Hypothalamus (tissue), 51 donors: ENCODE results near the gene ZNF618.

ENCODE experiments used
- DNase-seq, 51 donors: peaks; one replicate each; lab custom pipeline; 2025; lab: John Stamatoyannopoulos, UW

ZNF618 gene

DNA sequence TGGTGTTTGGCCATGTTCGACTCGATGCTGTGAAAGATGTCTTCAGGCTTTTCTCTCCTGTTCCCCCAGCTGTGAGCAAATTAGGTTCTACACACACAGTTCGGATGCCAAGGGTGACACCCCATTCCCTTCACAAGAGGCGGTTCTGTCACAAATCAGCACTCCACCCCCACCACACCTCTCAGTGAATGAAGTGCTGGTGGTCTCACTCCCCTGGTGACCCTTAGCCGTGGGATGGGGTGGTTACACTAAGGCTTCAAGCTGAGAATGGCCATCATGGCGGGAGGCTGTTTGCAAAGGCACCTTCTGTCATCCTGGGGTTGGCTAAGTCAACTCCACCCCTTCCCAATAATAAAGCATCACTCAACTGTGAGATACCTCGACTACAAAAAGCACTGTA, 175.6 kb downstream of the ZNF618 start:
- no peak for DNase-seq

GRCh38 chr9:114053246-114054005, 177.3 kb downstream of the ZNF618 start:
- no peak for DNase-seq

DNA sequence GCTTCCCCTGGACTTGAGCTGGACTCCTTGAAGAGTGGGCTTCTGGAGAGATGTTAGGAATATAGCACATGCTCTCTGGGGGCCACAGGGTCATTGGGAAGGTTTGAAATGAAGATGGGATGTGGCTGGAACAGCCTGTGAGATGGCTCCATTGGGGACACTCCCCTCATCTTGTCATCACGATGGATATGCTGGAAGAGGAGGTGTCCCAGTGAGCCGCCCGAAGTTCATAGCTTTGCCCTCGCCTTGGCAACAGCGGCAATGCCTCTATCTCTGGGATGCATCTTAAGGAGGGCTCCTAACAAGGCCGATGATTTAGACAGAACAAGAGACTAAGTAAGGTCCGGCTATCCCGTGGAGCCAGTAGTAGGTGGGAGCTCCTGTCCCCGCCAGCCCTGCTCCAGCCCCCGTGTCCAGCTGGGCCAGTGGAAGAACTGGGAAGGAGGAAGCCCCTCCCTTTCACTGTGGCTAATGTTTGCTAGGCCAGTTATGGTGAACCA, 178.1 kb downstream of the ZNF618 start:
- no peak for DNase-seq

GRCh38 chr9:114055061-114055460, 179.0 kb downstream of the ZNF618 start:
- DNase-seq: no peak

GRCh38 chr9:114055894-114056293, 179.8 kb downstream of the ZNF618 start:
- no peak for DNase-seq

DNA sequence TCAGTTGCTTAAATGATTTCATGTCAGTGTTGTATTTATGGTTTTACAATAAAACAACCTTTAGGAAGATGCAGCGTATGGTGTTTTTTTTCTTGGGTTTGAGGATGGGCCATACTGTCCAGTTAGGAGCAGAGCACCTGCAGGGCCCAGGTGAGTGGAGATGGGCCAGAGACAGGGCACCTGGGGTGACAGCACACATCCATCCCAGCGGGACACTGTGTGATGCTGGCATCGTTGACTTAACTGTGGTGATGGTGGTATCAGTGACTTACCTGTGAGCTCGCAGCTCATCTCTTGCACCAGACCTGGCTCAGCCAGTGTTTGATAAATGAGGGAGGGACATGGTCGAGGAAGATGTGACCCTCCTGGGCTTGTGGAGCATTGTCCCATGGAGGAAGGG, 180.4 kb downstream of the ZNF618 start:
- DNase-seq: no peak

DNA sequence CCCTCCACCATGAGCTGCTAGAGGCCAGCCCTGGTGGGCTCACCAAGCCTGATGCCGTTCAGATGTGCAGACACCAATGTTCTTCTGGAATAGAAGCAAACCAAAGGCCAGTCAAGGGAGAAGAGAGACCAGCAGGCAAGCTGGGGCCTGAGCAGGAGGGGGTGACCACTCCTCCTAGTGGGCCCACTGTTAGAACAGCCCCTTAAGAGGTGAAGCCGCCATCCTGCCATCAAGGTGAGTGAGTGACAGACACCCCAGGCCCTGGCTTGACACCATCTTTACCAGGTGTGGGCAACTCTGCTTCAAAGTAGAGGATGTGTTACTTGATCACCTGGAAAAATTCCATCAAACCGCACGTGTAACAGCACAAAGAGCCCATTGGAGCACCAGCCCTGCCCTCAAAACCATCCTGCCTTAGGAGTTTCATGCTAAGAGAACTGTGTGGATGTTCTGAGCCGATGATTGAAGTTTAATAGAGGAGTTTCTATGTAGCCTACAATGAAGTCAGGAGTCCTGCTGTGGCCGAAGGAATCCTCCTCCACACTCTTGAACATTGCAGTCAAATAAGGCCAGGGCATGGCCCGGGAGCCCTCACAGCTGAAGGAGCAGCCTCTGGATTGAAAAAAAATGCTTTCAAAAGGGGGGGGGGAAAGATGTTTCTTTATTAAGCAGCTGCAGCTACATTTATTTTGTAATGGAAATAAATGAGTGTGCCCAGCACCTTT, 181.2 kb downstream of the ZNF618 start:
- DNase-seq: no peak

GRCh38 chr9:114058688-114059046, 182.6 kb downstream of the ZNF618 start:
- DNase-seq: no peak

DNA sequence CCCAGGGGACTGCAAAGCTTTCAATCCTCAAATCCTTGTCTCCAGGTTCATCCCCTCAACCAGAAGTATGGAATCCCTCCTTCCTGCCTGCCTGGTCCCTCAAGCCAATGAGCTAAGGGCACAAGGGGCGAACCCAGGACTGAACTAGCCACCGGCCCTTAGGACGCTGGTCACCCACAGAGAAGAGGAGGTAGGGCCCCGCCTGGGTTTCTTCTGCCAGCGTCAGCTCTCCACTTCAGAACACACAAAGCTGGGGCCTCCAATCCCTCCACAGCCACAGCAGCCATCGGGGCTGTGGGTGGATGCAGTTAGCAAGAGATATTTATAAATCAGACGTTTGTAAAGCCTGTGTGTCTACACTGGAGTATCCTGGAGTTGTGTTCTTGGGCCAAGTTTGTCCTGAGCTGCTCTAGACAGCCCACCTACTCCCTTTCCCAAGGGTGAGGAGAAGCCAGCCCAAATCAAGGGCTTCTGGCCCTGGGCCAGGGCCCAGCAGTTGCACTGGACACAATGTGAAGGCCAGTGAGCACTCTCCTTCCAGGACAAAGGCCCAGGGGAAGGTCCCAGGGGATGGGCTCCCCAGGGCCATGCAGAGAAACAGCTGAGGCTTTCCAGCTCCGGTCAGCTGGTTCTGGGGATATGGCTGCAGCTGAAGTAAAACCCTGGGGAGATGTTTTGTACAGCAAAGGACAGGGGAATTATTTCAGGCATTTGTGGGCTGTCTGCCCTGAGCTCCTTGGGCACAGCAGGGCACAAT, 183.1 kb downstream of the ZNF618 start:
- DNase-seq: peak in 1 of 51 donors; percentile 14

GRCh38 chr9:114060070-114060469, 184.0 kb downstream of the ZNF618 start:
- no peak for DNase-seq

GRCh38 chr9:114060711-114061110, 184.6 kb downstream of the ZNF618 start:
- DNase-seq: no peak

DNA sequence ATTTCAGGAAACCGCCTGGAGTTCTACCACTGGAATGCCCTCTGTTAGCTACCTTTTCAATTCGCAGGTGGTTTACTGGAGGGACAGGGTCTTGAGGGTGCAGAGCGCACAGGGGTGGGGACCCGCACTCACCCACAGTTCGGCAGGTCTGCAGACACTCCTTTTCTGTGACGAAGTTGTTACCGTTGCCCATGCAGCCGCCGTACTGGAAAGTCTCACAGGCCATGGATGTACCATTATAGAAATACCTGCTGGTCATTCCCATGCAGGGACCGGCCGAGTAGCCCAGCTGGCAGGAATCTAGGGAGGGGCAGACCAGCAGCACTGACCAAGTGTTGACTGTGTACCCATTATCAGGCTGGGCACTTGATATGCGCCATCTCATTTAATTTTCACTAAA, 185.2 kb downstream of the ZNF618 start:
- no peak for DNase-seq

DNA sequence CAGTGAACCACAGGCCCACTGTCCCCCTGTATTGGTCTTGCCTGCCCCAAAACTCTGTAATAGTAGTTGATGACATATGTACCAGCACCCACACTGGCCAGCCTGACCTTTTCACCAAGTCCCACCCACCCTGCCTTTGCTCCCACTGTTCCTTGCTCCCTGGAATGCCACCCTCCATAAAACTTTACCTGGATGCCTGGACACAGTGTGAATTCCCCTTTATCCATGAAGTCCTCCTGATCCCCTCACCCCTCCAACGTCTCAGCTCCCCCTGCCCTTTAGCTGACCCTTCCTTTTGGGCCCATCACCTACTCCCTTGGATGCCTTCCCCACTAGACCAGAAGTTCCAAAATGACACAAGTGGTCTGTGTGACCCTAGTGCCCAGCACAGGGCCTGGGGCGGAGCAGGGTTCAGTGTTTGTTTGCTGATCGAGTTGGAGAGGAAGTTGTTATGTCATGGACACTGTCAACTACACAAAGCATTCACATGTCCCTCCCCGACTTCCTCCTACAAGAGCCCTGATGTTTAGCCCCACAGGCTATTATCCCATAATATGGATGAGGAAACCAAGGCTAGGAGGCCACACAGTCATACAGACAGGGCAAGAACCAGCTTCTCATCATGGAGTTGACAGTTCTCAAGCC, 185.8 kb downstream of the ZNF618 start:
- no peak for DNase-seq

DNA sequence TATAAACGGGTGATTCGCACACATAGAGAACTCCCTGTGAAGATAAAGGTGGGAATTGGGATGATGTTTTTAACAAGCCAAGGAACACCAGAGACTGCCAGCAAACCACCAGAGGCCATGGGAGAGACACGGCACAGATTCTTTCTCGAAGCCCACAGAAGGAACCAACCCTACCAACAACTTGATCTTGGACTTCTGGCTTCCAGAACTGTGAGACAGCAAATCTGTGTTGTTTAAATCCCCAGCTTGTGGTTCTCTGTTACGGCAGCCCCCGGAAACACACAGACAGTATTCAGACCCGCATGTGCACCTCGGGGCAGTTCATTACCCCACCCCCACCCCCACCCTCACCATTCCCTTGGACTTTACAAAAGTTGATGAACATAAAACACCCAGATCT, 189.2 kb downstream of the ZNF618 start:
- DNase-seq: no peak

DNA sequence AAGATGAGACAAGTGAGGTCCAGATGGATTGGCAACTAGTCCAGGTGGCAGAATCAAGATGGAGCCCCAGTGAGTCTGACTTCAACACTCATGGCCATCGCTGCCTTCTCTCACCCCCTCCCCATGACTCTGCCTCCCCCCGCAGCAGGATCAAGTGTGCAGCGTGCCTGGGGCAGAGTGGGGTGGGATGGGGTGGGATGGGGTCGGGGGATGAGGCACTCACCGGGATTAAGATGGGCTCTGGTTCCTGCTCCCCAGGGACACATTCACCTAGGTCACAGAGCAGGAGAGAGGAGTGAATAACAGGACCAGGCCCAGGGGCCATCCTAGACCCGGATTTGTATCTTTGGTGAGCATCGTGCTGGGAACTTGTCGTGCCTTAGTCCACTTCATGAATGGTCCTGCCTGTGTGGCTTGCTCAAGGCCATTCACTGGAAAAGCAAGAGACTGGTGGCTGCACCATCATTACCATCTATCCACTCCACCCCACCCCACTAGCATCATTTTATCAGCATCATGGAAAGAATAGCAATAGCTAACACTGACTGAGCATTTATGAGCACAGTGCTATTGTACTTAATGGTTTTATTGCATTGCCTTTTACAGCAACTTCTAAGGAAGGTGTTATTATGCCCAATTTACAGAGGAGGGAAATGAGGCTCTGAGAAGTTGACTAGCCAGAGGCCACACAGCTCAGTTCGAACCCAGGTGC, 193.5 kb downstream of the ZNF618 start:
- no peak for DNase-seq

- DNase-seq: no peak
These were observed 194.3 kb downstream of the ZNF618 start for GRCh38 chr9:114070188-114071103.

DNA sequence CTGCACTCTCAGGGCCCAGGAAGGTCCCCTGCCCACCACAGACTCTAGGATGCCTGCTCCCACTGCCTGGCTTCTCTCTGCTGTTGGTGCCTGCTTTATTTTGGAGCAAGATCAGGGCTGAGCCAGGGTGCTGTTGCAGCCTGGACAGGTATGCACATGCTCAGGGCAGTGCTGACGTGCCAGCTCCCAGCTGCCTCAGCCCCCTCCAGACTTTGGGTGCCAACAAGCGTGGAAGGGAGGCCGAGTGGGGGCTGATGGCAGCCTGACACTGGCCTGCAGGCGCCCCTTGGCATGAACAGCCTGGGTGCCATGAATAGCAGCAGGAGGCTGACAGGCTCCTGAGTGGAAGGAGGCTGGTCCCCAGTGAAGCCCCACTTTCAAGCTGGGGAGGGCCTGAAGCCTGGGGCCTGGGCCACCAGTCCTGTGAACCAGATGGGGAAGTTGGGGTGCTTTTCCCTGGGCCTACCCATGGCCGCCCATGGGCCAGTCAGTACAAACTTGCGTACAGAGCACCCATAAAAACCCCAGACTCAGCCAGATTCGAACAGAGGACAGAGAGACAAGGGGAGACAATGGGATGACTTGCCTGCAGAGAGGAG, 195.2 kb downstream of the ZNF618 start:
- DNase-seq: no peak
